HT1080 (cell line): ENCODE measurements around the gene TCHH. TPM values are rescaled to one million over a fixed set of nuclear protein-coding genes. Genes with fewer than 3 reads are reported as not detected.
"Not testable (repeated sequence)": the region's sequence is repeated elsewhere in the genome, so short reads cannot be mapped to it uniquely, and the experiment has no call there.

ENCODE experiments used
- DNase-seq: peaks from one replicate; pipeline ENCODE4 v3.0.0-alpha.2; 2015; ENCODE audit warnings: low read depth
- total RNA-seq: library from RNA; depleted of rRNA; stranded (reverse); fragments of >200 nt; shearing (Covaris generic); gene quantifications from 2 replicates; pipeline ENCODE4 v1.2.3, GENCODE V29; 2014

TCHH gene
- total RNA-seq, 1 experiment from 2014 or later: not detected

GRCh38 chr1:152111515-152111968 lies 3.7 kb downstream of the TCHH start:
- DNase-seq: no peak

GRCh38 chr1:152110860-152111514 lies 4.3 kb downstream of the TCHH start:
- peak; percentile 59 for DNase-seq

GRCh38 chr1:152110365-152110859 lies 4.8 kb downstream of the TCHH start:
- peak; percentile 69 for DNase-seq

GRCh38 chr1:152109998-152110294 lies 5.3 kb downstream of the TCHH start:
- DNase-seq: no peak

- DNase-seq: no peak
These were observed 5.8 kb downstream of the TCHH start for GRCh38 chr1:152109231-152109997.

- no peak for DNase-seq
These were observed 6.4 kb downstream of the TCHH start for GRCh38 chr1:152108882-152109222.

- no peak for DNase-seq
These were observed 7.0 kb downstream of the TCHH start for GRCh38 chr1:152107984-152108881.

- DNase-seq: no peak
These were observed 7.9 kb downstream of the TCHH start for GRCh38 chr1:152107031-152107983.

GRCh38 chr1:152104854-152105253 lies 10.4 kb downstream of the TCHH start:
- DNase-seq: no peak

GRCh38 chr1:152096931-152097330 lies 18.3 kb downstream of the TCHH start:
- no peak for DNase-seq

- no peak for DNase-seq
These were observed 26.1 kb downstream of the TCHH start, which contains the start of gene TCHHL1 for GRCh38 chr1:152089014-152089674. TSS of gene TCHHL1 (minus strand) at chr1:152089064. CDS start at chr1:152088143, 921 bp downstream.

GRCh38 chr1:152086760-152087159 lies 28.5 kb downstream of the TCHH start:
- no peak for DNase-seq

- DNase-seq: no peak
These were observed 30.4 kb downstream of the TCHH start for GRCh38 chr1:152084853-152085252.

- not testable (repeated sequence) for DNase-seq
These were observed 34.2 kb downstream of the TCHH start for GRCh38 chr1:152081026-152081425.

GRCh38 chr1:152080494-152080893 lies 34.8 kb downstream of the TCHH start:
- not testable (repeated sequence) for DNase-seq

GRCh38 chr1:152078831-152079441 lies 36.3 kb downstream of the TCHH start:
- no peak for DNase-seq

GRCh38 chr1:152072311-152072710 lies 42.9 kb downstream of the TCHH start:
- DNase-seq: no peak

- DNase-seq: no peak
These were observed 44.1 kb downstream of the TCHH start for GRCh38 chr1:152071123-152071522.

- DNase-seq: no peak
These were observed 47.3 kb downstream of the TCHH start for GRCh38 chr1:152067929-152068328.

GRCh38 chr1:152067150-152067549 lies 48.1 kb downstream of the TCHH start:
- DNase-seq: no peak
